SIG-M5 treated with dmso at 0.1 percent for 504 hours (cell line): ENCODE measurements around the gene UBN1.

Source experiments
- DNase-seq: peaks from one replicate; lab custom pipeline; 2025; ENCODE audit not compliant: unreplicated experiment; lab: John Stamatoyannopoulos, UW

UBN1 gene

GRCh38 chr16:4859190-4859899 lies 12.1 kb downstream of the UBN1 start:
- DNase-seq: no peak

- no peak for DNase-seq
Measured at GRCh38 chr16:4859900-4860255, 12.6 kb downstream of the UBN1 start.

- DNase-seq: no peak
Measured at GRCh38 chr16:4860727-4861342, 13.6 kb downstream of the UBN1 start.

GRCh38 chr16:4862639-4863038 lies 15.4 kb downstream of the UBN1 start:
- peak; percentile 36 for DNase-seq

GRCh38 chr16:4864728-4865127 lies 17.4 kb downstream of the UBN1 start:
- no peak for DNase-seq

GRCh38 chr16:4865231-4865860 lies 18.1 kb downstream of the UBN1 start:
- no peak for DNase-seq

GRCh38 chr16:4866586-4866985 lies 19.3 kb downstream of the UBN1 start:
- DNase-seq: no peak

- DNase-seq: no peak
Measured at GRCh38 chr16:4868026-4868425, 20.7 kb downstream of the UBN1 start.

- no peak for DNase-seq
Measured at GRCh38 chr16:4868535-4868934, 21.3 kb downstream of the UBN1 start.

GRCh38 chr16:4869147-4869805 lies 22.0 kb downstream of the UBN1 start:
- DNase-seq: no peak

GRCh38 chr16:4870138-4870671 lies 22.9 kb downstream of the UBN1 start:
- no peak for DNase-seq

GRCh38 chr16:4871071-4871470 lies 23.8 kb downstream of the UBN1 start:
- no peak for DNase-seq

GRCh38 chr16:4873091-4873490 lies 25.8 kb downstream of the UBN1 start:
- DNase-seq: no peak

GRCh38 chr16:4874666-4875065 lies 27.4 kb downstream of the UBN1 start:
- no peak for DNase-seq

- no peak for DNase-seq
Measured at GRCh38 chr16:4876646-4877379, 29.5 kb downstream of the UBN1 start.

- no peak for DNase-seq
Measured at GRCh38 chr16:4877380-4877685, 30.1 kb downstream of the UBN1 start.

GRCh38 chr16:4879049-4879448 lies 31.8 kb downstream of the UBN1 start:
- DNase-seq: no peak

- DNase-seq: no peak
Measured at GRCh38 chr16:4880006-4880580, 32.8 kb downstream of the UBN1 start.

- no peak for DNase-seq
Measured at GRCh38 chr16:4882000-4882632, 34.8 kb downstream of the UBN1 start.

GRCh38 chr16:4882633-4883285 lies 35.5 kb downstream of the UBN1 start:
- no peak for DNase-seq
